Jurkat, Clone E6-1 (cell line): Measurements from ENCODE around the gene SOCS6.

Experiments
- DNase-seq: peaks from one replicate; pipeline ENCODE4 v3.0.0-alpha.2; 2011; ENCODE audit warnings: low read depth, low spot score
- H3K4me3 ChIP-seq: 2 replicates; pipeline ENCODE4 v1.5.1; 2011; ENCODE audit warnings: mild to moderate bottlenecking, low read length, control low read depth, moderate library complexity

SOCS6 gene

DNA sequence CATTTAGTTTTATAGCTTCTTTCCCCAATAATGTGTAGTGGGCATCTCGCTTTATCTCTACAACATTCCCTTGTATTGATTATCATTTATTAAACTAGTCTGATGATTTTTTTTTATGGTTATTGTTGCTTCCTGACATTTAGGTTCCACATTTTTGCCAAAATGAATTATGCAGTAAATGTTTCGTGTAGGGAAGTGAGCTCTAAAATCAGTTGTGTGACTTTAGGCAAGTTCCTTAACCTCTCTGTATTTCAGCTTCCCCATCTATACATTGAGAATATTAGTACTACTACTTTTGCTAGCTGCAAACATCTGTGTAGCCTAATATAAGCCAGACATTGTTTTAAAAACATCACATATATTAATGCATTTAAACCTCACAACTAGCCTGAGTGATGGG lies 22.9 kb downstream of the SOCS6 start:
- DNase-seq = no peak
- H3K4me3 ChIP-seq = no peak overlapping the region

DNA sequence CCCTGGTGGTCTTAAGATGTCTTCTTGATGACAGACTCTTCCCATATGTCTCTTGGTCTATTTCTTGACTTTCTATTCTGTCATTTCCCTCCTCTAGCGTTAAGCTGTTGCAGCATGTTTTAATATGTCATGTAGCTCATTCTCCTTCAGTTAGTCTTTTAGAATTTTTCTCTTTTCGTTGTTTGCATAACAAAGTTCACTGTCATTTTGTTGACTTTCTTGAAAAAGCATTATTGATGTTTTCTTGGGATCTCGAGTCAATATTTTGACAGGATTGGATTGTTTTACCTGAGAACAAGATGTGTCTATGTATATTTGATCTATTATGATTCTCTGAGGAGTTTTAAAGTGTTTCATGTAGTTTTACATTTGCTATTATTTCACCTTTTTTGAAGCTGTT lies 24.8 kb downstream of the SOCS6 start:
- no peak overlapping the region for H3K4me3 ChIP-seq
- DNase-seq = no peak

DNA sequence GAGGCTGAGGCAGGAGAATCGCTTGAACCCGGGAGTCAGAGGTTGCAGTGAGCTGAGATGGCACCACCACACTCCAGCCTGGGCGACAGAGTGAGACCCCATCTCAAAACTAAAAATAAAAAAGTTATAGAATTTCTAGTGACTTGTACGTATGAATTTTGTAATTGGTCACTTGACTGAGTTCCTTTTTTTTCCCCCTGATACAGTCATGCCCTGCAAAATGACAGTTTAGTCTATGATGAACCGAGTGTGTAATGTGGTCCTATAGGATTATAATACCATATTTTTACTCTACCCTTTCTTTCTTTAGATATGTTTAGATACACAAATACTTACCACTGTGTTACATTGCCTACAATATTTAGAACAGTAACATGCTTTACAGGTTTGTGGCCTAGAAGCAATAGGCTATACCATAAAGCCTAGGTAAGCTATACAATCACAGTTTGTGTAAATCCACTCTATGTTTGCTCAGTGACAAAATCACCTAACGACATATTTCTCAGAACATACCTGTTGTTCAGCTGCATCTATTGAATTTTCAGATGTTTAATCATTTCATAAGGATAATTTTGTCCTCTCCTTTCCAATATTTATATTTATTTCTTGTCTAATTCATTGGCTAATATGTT lies 25.4 kb downstream of the SOCS6 start:
- H3K4me3 ChIP-seq = no peak overlapping the region
- no peak for DNase-seq

GRCh38 chr18:70319187-70319586 lies 30.3 kb downstream of the SOCS6 start:
- H3K4me3 ChIP-seq = no peak overlapping the region

GRCh38 chr18:70321616-70322015 lies 32.8 kb downstream of the SOCS6 start:
- no peak overlapping the region for H3K4me3 ChIP-seq
- no peak for DNase-seq

More at GRCh38 chr18:70319187-70319586, 30.3 kb downstream of the SOCS6 start:
- no peak for DNase-seq

GRCh38 chr18:70322385-70322784 lies 33.5 kb downstream of the SOCS6 start:
- no peak overlapping the region for H3K4me3 ChIP-seq
- no peak for DNase-seq

DNA sequence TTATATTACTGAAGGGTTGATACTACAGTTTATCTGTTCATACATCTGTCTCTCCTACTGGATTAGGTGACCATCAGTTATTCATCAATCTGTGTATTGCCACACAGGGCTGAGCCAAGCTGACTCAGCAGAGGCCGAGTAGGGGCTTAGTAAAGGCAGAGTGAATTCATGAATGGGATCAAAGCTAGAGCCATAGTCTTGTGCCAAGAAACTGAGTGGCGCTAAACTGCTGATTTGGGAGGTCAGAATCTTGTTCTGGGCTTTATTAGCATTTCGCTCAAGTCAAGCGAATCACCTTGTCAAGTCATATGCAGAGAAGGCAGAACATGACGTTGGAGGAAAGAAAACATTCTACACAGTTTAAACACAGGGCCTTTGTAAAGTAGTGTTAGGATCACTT lies 34.1 kb downstream of the SOCS6 start:
- no peak for DNase-seq
- no peak overlapping the region for H3K4me3 ChIP-seq

DNA sequence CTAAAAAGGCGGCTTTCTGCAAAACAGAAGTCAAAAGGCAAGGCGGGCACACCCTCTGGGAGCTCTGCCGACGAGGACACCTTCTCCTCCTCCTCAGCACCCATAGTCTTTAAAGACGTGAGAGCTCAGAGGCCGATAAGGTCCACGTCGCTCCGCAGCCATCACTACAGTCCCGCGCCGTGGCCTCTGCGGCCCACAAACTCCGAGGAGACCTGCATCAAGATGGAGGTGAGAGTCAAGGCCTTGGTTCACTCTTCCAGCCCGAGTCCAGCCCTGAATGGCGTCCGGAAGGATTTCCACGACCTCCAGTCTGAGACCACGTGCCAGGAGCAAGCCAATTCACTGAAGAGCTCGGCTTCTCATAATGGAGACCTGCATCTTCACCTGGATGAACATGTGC lies 36.1 kb downstream of the SOCS6 start:
- H3K4me3 ChIP-seq = no peak overlapping the region
- no peak for DNase-seq

GRCh38 chr18:70326255-70326654 lies 37.4 kb downstream of the SOCS6 start:
- no peak for DNase-seq

GRCh38 chr18:70328169-70328568 lies 39.3 kb downstream of the SOCS6 start:
- DNase-seq = no peak
- no peak overlapping the region for H3K4me3 ChIP-seq

More at GRCh38 chr18:70326255-70326654, 37.4 kb downstream of the SOCS6 start:
- no peak overlapping the region for H3K4me3 ChIP-seq

DNA sequence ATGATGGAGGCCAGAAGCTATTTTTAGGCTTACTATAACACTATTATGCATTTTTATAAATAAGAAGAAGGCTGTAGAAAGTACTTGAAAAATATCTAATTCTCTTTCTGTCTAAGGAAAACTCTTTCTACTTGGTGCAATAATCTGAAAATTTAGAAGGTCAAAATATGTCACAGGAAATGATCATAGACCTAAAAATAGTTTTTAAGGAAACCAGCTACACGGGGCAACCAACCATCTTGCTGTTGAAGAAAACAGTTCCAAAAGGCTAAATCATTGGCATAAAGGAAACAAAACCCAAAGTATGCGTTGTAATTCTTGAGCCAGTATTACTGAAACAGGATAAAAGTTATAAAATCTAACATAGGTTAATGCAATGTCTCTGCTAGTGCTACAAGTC lies 40.2 kb downstream of the SOCS6 start:
- H3K4me3 ChIP-seq = no peak overlapping the region
- DNase-seq = no peak

- no peak for DNase-seq
- H3K4me3 ChIP-seq = no peak overlapping the region
These were observed 42.0 kb downstream of the SOCS6 start for GRCh38 chr18:70330887-70331286.

- DNase-seq = no peak
- no peak overlapping the region for H3K4me3 ChIP-seq
These were observed 42.7 kb downstream of the SOCS6 start for GRCh38 chr18:70331456-70332097.

DNA sequence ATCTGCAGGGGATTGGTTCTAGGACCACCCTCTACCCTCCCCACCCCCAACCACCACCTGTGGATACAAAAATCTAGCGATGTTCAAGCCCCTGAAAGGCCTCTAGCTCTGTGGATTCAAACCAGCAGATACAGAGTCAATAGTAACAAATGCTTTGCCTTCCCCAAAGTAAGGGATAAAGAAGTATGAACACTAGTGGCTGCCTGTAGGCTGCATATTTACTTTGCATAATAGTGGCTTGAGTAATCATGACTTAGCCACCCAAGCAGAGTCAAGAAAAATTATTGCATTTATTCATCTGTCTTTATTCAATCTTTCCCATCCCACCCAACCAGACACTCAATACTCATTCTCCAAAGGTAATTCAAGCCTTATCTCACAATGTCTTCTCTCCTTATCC lies 43.8 kb downstream of the SOCS6 start:
- no peak for DNase-seq

DNA sequence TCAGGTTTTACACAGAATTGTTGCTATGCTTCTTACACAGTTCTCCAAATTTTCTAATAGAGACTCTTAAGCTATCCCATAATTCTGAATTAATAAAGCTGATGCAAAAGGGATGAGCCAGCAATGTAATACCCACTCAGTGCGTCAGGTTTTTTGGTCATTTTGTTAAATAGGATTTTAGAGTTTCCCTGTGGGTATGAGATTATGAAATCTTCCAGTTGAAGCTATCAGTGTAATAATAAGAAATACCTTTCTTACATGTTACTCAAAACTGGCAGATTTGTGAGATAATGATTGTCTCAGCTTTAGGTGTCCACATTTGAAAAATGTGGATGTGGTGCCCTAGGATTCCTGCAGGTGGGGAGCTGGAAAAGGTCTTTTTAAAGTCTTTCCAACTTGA lies 44.5 kb downstream of the SOCS6 start:
- H3K4me3 ChIP-seq = no peak overlapping the region

More for the DNA sequence above, 43.8 kb downstream of the SOCS6 start:
- H3K4me3 ChIP-seq = no peak overlapping the region

DNA sequence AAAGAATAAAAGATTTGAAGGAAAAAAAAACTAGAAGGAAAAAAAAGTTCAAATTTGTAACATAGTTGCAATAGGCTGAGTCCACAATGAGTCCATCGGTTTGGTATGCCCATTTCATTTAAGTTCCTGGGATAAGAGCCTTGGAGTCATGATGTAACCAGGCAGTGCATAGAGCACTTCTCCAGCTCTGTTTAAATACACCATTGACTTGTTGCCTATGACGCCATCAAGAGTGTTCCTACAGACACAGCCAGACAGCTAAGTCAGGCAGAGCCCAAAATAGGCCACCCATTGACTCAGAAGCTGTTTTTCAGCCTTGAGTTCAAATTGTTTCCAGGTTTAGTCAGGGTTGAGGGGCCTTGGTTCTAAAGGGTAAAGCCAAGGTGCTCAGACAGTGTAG lies 44.9 kb downstream of the SOCS6 start:
- no peak for DNase-seq
- H3K4me3 ChIP-seq = no peak overlapping the region

More for the DNA sequence above, 44.5 kb downstream of the SOCS6 start:
- DNase-seq = no peak

- DNase-seq = no peak
- H3K4me3 ChIP-seq = no peak overlapping the region
These were observed 45.4 kb downstream of the SOCS6 start for GRCh38 chr18:70334264-70334663.

- no peak for DNase-seq
- H3K4me3 ChIP-seq = no peak overlapping the region
These were observed 46.0 kb downstream of the SOCS6 start for GRCh38 chr18:70334728-70335329.

DNA sequence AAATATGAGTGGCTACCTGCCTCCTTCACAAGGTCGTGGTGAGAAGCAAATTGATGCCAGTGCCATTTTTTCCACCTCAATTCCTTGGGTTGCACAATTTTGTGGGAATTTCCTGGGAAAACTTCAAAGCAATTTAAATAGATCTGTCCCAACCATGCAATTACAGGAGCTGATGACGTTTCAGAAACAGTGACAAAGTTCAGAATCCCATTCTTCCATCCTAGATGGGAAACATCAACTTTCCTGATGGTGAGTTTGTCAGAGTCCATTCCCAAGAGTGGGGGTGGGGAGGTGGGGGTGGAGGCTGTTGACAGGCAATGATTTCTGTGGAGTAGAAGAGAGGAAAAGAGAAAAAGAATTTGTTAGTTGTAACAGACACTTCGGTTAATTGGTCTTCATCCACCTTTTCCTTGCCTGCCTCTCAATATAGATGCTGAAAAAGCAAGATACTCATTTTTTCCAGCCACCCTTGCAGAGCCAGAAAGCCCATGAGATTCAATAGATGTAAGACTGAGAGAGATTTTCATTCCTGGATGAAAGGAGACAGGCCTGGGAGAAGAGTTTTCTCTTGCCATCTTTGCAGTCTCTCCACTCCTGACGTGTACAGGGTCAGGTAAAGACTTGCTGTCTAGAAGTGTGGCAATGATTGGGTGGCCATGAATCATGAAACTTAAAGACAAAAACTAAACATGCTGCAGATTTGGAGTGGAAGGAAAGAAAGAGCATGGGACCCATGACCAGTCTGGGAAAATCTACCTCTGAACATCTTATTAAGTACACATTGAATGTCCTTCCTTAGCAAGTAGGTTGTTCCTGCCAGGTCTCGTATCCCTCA lies 47.3 kb downstream of the SOCS6 start:
- no peak overlapping the region for H3K4me3 ChIP-seq
- DNase-seq = no peak
